Measurements from ENCODE around the gene PCGF3. TPM values are rescaled to one million over a fixed set of nuclear protein-coding genes. Genes with fewer than 3 reads are reported as not detected.

The PCGF3 gene
- total and polyA plus RNA-seq, 10 of the 15 experiments (the other 5 are each of a cell fraction or from before 2014, with no cell fraction given) = 2.2 to 43.8 (median 15.9) TPM

DNA sequence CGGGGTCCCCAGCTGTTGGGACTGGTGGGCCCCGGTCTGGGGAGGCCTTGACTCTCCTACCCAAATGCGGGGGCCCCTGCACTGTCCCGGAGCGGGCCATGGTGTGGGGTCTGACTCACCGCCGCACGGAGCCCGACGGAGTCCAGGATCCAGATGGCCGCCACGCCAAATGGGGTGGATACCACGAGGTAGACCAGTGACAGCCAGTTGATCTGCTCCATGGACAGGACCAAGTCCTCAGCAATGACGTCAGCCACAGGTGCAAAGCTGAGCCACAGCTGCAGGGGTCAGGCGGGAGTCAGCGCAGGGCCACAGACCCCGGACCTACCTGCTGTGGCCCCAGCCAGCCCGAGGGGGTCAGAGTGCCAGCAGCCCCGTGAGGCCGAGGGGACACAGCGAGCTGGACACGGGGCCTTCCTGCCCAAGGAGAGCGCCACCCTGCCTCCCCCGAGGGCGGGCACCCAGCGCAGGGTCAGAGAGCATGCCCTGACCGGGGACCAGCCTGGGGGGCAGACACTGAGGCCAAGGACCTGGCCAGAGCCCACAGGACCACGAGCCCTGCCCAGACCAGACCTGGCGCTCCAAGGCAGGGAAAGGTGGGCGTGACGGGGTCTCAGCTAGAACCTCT is 19.1 kb upstream of the PCGF3 start (continued):
- TF ChIP-seq, protein P1, sequence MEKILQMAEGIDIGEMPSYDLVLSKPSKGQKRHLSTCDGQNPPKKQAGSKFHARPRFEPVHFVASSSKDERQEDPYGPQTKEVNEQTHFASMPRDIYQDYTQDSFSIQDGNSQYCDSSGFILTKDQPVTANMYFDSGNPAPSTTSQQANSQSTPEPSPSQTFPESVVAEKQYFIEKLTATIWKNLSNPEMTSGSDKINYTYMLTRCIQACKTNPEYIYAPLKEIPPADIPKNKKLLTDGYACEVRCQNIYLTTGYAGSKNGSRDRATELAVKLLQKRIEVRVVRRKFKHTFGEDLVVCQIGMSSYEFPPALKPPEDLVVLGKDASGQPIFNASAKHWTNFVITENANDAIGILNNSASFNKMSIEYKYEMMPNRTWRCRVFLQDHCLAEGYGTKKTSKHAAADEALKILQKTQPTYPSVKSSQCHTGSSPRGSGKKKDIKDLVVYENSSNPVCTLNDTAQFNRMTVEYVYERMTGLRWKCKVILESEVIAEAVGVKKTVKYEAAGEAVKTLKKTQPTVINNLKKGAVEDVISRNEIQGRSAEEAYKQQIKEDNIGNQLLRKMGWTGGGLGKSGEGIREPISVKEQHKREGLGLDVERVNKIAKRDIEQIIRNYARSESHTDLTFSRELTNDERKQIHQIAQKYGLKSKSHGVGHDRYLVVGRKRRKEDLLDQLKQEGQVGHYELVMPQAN (conservative IDR thresholded peaks at IDR 0.05) = no peak
- no peak for TF ChIP-seq NR2C2 (IDR thresholded peaks at IDR 0.05; ENCODE audit: borderline replicate concordance, control insufficient read depth, insufficient read length, low read depth)
- no peak for TF ChIP-seq TCF12 (IDR thresholded peaks at IDR 0.05; ENCODE audit: low read depth, low read length)
- TF ChIP-seq, protein P2, sequence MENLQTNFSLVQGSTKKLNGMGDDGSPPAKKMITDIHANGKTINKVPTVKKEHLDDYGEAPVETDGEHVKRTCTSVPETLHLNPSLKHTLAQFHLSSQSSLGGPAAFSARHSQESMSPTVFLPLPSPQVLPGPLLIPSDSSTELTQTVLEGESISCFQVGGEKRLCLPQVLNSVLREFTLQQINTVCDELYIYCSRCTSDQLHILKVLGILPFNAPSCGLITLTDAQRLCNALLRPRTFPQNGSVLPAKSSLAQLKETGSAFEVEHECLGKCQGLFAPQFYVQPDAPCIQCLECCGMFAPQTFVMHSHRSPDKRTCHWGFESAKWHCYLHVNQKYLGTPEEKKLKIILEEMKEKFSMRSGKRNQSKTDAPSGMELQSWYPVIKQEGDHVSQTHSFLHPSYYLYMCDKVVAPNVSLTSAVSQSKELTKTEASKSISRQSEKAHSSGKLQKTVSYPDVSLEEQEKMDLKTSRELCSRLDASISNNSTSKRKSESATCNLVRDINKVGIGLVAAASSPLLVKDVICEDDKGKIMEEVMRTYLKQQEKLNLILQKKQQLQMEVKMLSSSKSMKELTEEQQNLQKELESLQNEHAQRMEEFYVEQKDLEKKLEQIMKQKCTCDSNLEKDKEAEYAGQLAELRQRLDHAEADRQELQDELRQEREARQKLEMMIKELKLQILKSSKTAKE (IDR thresholded peaks at IDR 0.05; ENCODE audit: low read depth, poor library complexity, severe bottlenecking) = no peak
- TF ChIP-seq, protein P3, sequence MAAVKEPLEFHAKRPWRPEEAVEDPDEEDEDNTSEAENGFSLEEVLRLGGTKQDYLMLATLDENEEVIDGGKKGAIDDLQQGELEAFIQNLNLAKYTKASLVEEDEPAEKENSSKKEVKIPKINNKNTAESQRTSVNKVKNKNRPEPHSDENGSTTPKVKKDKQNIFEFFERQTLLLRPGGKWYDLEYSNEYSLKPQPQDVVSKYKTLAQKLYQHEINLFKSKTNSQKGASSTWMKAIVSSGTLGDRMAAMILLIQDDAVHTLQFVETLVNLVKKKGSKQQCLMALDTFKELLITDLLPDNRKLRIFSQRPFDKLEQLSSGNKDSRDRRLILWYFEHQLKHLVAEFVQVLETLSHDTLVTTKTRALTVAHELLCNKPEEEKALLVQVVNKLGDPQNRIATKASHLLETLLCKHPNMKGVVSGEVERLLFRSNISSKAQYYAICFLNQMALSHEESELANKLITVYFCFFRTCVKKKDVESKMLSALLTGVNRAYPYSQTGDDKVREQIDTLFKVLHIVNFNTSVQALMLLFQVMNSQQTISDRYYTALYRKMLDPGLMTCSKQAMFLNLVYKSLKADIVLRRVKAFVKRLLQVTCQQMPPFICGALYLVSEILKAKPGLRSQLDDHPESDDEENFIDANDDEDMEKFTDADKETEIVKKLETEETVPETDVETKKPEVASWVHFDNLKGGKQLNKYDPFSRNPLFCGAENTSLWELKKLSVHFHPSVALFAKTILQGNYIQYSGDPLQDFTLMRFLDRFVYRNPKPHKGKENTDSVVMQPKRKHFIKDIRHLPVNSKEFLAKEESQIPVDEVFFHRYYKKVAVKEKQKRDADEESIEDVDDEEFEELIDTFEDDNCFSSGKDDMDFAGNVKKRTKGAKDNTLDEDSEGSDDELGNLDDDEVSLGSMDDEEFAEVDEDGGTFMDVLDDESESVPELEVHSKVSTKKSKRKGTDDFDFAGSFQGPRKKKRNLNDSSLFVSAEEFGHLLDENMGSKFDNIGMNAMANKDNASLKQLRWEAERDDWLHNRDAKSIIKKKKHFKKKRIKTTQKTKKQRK (IDR thresholded peaks at IDR 0.05; ENCODE audit: low read depth, low read length) = no peak

Data from GM12878 (cell line).